SK-N-SH treated with all-trans-retinoic acid at 6 μM for 48 hours (cell line): Measurements from ENCODE around the gene ST3GAL3.
A peak's percentile ranks its signal among the peaks of the same experiment; 100 is the strongest.
"Not testable (repeated sequence)": the region's sequence is repeated elsewhere in the genome, so short reads cannot be mapped to it uniquely, and the experiment has no call there.

Experiments
- CSRNP3 ChIP-seq: fragments of 250-450 bp; sonication (Bioruptor Pico); IDR thresholded peaks from 2 replicates; pipeline ENCODE4 v1.5.1; 2021; ENCODE audit warnings: mild to moderate bottlenecking, moderate library complexity
- ZNF8 ChIP-seq: fragments of 450-650 bp; formaldehyde crosslinking; IDR thresholded peaks from 2 replicates; pipeline ENCODE4 v1.5.0; 2020; ENCODE audit warnings: mild to moderate bottlenecking, moderate library complexity

DNA sequence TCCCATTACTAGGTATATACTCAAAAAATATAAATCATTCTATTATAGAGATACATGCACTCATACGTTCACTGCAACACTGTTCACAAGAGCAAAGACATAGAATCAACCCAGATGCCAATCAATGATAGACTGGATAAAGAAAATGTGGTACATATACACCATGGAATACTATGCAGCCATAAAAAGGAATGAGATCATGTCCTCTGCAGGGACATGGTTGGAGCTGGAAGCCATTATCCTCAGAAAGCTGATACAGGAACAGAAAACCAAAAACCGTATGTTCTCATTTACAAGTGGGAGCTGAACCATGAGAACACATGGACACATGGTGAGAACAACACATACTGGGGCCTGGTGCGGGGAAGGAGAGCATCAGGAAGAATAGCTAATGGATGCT, 70.6 kb downstream of the ST3GAL3 start:
- not testable (repeated sequence) for TF ChIP-seq CSRNP3 (CRISPR knock-in tag)
- TF ChIP-seq ZNF8 (CRISPR knock-in tag), result peak; percentile 71; the same call in 1 of the 2 replicates
